NCI-H82 treated with DMSO at 0.1 percent for 48 hours (cell line): ENCODE measurements around the gene KLHL13.
A peak's percentile ranks its signal among the peaks of the same experiment; 100 is the strongest.
"Not testable (repeated sequence)": the region's sequence is repeated elsewhere in the genome, so short reads cannot be mapped to it uniquely, and the experiment has no call there.

Experiments used
- DNase-seq: peaks from one replicate; lab custom pipeline; 2025; ENCODE audit not compliant: unreplicated experiment; lab: John Stamatoyannopoulos, UW

The KLHL13 gene

DNA sequence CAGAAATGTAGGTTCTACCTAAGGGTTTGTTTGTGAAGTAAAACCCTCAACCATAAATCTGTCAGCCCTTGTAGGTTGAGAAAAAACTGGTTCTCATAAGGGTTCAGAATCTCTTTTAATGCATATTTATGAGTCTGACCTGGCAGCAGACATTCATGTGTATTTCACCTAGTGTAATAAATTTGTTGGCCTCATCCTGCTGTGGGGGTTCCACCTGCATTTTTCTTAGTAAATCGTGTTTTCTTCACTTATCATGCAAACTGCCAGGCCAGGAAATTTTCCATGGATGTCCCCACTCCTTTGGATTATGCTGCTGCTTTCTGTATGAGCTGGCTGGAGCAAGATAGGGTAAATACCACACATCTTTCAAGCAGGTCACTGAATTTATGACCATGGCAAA lies 42.4 kb downstream of the KLHL13 start:
- DNase-seq: no peak

DNA sequence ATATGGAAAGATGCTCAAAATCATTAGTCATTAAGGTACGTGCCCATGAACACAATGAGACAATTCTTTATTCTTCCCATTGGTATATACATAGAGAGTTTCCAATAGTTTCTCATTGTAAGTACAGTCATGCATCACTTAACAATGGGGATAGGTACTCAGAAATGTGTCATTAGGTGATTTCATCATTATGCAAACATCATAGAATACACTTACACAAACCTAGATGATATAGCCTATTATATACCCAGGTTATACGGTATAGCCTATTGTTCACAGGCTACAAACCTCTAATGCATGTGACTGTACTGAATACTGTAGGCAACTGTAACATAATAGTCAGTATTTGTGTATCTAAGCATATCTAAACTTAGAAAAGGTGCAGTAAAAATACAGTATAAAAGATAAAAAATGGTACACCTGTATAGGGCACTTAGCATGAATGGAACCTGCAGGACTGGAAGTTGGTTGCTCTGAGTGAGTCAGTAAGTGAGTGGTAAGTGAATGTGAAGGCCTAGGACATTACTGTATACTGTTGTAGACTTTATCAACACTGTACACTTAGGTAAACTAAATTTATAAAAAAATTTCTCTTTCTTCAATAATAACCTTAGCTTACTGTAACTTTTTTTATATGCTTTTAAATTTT lies 49.6 kb downstream of the KLHL13 start:
- DNase-seq: no peak

DNA sequence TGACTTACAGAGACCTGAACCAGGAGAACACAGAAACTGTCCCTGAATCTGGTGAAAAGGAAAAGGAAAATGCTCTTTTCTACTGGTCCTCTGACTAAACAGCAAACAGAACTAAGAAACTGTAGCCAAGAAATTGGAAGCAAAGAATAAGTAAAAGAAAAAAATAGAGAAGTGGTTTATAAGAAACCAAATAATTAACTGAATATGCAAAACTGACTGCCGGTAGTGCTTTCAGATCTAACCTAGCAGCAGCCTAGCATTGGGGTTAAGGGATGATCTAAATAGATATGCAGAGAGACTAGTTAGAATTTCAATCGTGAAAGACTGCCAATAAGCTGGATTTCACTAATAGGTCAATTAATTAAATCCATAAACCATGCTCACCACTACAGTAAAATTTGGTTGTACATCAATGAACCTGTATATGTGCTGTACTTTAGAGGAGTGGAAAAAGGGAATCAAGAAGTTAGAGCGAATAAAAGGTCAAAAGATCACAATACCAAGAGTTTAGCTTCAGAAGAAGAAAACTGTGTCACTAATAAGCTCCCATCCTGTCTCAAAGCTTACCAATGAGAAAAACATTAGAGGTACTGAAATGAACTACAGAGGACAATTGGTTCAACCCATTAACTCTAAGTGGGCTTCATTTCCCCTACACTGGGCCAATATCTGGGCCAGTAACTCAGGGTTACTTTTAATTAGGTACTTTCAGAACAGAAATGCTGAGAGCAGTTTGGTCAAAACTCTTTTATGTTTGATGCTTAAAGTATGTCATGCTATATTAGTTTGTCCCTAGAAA lies 53.6 kb downstream of the KLHL13 start:
- no peak for DNase-seq

DNA sequence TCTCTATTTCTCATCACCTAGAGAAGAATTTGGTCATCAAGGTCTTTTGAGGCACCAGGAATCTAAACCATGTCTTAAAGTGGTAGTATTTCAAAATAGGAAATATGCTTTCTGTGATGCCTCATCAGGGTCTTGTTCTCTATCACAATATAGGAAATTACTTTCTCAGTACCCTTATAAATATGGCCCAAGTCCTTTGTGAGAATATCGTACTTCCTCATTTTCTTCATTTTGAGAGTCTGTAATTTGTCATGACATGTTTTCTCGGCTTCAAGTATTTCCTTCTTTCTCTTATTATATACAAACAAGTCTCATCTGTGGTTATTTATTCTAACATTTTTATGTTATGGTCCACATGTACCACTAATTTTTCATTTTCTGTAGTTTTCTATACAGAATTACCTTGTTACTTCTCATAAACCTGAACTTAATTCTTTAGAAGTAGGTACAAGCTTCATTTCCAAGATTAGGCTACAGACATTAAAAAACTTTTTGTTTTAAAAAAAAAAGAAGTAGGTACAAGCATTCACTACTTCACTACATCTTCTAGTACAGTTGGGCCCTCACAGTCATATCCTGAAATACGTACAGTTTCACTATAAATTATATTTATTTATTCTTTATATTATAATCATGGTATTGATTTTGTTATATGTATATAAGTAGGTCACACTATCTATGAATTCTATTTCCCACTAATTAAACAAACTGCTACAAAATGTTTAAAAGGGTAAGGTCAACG lies 54.4 kb downstream of the KLHL13 start:
- no peak for DNase-seq

DNA sequence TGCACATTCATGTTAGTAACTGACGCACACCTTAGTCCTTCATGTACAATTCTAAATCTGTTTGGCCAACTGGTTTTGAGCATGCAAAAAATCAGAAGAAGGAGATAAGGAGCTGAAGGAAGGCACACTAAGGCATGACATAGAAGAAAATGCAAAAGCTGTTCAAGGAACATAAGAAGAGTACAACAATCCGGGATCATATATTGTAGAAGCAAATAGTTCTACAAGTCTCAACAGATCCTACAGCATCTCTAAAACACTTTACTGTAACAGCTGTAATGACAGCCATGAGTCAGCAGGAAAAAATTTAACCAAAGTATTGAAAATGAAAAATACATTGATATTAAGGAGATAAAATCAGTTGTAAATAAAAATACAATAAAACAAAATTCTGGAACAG lies 57.7 kb downstream of the KLHL13 start:
- no peak for DNase-seq

DNA sequence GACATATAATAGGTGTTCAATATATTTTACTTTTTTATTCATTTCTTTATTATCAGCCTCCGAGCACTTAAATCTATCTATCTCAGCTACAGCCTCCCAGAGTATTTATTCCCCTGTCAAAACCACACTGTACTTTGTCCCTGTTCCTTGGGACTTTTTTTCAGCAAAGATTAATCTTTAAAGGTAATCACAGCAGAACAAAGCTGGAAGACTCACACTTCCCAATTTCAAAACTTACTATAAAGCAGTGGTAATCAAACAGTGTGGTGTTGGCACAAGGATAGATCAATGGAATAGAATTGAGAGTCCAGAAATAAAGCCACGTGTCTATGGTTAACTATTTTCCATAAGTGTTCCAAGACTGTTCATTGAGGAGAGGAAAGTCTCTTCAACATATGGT lies 59.7 kb downstream of the KLHL13 start:
- no peak for DNase-seq

DNA sequence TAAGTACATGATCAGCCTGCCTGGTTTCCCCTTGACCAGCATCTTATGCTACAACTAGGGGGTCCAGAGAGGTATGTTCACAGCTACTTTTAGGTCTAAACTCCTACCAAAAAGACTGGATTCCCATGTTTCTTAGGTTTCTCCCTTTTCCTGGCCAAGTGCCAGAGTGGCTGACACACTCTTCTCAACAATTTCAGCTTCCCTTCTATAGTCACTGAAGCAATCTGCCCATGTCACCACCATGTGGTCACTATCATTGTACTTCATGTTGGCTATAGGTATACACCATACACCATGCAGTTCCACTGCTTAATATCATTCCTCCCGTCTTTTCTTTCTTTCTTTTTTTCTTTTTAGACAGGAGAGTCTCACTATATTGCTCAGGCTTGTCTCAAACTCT lies 66.9 kb downstream of the KLHL13 start:
- no peak for DNase-seq

DNA sequence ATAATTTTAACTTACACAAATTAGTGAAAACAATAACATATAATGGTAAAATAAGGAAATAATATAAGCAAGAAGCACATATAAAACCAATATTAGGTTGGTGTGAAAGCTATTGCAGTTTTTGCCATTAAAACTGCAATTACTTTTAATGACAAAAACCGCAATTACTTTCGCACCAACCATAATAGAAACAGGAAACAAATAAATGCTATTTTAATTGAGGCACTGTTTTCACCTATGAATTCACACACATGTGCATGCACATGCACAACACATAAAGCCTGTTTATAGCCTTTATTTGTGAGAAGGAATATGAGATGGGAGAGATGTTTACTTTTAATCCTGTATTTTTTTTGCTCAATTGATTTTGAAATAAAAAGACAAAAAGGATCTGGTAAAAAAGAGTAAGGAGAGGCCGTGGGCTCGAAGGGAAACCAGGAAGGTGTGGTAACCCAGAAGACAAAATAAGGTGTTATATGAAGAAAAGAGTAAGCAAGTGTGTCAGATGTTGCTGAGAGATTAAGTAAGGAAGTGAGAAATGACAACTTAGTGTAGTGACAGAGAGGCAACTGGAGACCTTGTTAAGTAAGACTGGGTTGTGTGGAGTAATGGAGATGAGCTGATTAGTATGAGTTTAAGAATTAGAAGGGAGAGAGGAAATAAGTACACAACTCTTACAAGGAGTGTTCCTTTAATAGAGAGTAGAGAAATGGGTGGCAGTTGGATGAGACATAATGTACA lies 69.0 kb downstream of the KLHL13 start:
- DNase-seq: peak; percentile 3

DNA sequence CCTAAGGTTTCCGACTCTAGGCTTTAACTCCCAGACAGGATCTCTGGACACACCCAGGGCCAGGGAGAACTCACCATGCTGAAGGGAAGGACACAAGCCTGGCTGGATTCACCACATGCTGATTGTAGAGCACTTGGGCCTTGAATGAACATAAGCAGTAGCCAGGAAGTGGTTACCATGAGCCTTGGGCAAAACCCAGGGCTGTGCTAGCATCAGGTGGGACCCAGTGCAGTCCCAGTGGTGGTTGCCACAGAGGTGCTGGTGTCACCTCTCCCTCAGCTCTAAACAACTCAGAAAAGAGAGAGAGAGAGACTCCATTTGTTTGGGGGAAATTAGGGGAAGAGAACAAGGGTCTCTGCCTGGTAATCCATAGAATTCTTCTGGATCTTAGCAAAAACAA lies 77.0 kb downstream of the KLHL13 start:
- no peak for DNase-seq

DNA sequence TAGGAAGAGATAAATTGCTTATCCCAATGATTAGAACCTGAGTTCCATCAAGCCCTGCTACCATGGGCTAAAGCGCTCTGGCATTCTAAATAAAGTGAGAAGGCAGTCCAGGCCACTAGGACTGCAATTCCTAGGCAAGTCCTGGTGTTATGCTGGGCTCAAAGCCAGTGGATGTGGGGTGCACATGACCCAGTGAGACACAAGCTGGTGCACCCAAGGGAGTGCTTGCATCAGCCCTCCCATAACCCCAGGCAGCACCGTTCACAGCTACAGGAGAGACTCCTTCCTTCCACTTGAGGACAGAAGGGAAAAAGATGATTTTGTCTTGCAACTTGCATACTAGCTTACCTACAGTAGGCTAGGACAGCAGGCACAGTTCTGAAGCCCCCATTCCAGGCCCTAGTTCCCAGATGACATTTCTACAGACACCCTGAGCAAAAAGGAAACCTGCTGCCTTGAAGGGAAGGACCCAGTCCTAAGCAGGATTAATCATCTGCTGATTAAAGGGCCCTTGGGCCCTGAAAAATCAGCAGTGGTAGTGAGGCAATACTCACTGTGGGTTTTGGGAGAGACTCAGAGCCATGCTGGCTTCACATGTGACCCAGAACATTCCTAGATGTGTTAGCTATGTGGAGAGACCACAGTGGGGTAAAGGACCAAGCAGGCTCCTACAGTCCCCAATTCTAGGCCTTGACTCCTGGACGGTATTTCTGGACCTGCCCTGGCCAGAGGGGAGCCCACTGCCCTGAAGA lies 77.8 kb downstream of the KLHL13 start:
- no peak for DNase-seq

DNA sequence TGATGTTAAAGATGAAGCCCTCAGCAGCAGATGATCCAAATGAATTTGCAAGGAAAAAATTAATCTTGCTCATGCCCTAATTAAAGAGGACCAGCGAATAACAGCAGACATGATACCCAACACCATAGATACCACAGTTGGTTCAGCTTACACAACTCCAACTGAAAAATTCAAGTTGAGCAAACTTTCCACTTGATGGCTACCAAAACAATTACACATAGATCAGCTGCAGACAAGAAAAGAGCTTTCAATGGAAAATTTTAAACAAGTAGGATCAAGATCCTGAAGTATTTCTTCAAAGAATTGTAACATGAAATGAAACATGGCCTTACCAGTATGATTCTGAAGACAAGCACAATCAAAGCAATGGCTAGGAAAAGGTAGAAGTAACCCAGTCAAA lies 90.0 kb downstream of the KLHL13 start:
- no peak for DNase-seq

DNA sequence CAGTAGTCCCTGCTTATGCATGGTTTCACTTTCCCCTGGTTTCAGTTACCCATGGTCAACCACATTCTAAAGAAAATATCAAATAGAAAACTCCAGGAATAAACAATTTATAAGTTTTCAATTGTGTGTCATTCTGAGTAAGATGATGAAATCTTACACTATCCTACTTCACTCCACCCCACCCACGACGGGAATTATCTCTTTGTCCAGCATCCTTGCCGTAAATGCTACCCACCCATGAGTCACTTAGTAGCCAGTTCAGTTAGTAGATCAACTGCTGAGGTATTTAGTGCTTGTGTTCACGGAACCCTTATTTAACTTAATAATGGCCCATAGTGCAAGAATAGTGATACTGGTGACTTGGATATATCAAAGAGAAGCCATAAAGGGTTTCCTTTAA lies 91.4 kb downstream of the KLHL13 start:
- DNase-seq: no peak

DNA sequence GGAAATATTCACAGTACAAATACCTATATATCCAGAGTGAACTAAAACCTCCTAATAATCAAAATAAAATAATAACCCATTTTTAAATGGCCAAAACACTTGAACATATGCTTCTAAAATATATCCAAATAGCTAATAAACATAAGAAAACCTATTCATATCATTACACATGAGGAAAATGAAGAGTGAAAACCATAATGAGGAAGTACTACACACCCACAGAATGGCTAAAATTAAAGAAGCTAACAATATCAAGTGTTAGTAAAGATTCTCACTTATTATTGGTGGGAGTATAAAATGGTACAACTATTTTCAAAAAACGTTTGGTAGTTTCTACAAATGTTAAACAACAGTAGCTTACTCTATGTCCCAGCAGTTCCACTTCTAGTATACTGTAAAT lies 92.1 kb downstream of the KLHL13 start:
- no peak for DNase-seq

DNA sequence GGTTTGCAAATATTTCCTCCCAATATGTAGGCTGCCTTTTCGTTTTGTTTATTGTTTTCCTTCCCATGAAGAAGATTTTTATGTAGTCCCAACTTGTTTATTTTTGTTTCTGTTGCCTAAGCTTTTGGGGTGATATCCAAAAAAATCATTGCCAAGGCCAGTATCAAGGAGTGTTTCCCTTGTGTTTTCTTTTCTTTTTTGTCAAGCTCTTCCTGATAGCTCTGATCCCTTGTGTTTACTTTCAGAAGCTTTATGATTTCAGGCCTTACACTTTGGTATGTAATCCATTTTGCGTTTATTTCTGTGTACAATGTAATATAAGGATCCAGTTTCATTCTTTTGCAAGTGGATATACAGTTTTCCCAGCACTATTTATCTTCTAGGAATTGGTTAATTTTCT lies 93.9 kb downstream of the KLHL13 start:
- DNase-seq: no peak

DNA sequence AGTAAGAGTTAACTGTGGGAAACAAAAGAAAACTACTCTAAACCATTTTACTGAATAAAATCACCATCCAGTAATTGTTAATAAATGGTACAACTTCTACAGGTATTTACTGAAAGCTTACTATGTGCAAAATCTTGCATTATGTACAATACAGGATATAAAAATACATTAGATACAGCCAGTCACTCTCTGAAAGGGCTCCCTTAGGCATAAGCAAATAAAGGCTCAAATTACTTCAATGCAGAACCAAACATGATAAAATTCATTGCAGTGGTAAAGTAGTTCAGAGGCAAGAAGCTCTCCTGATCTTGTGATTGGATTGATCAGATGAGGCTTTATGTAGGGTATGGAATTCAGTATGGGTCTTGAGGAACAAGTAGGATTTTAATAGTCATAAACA lies 100.2 kb downstream of the KLHL13 start:
- no peak for DNase-seq

DNA sequence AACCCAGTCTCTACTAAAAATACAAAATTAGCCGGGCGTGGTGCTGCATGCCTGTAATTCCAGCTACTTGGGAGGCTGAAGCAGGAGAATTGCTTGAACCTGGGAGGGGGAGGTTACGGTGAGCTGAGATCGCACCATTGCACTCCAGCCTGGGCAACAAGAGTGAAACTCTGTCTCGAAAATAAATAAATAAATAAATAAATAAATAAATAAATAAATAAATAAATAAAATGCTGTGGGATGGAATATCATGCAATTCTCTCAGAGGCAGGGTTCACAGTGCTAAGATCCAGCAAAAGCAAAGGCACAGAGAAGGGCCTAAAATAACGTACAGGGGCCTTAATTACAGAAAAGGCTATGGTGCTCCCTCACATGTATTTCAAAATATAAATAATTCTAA lies 114.2 kb downstream of the KLHL13 start:
- DNase-seq: not testable (repeated sequence)

DNA sequence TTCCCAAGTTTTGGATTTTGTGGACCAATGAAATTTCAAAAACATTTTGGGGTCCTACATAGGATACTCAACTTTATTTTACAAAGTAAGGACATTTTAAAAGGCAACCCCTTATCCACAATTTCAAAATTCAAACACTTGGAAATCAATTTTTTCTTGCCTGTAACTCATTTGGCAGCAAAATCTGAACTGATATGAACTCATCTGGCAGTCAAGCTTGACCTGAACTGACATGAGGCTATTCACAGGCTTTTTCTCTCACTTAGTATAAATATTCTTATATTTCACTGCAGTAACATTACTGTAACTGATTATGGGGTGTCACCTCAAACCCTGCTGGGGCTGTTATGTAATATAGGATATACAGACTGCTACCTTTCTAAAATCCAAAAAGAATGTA lies 116.1 kb downstream of the KLHL13 start:
- no peak for DNase-seq

DNA sequence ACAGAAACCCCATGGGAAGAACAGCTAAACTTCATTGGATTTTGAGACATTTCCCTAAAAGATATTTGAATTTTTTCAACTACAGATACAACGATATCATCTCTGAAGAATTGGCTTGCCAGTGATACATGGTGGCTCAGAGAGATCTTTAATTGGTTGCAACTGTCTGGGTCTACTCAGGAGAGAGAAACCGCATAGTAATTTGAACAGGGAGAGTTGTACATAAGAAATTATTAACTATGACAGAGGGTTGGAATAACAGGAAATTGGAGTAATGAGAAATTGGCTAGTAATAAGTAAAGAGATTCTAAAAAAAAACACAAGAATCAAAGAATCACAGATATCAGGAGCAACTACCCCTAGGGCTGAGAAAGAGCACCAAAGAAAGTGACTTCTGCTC lies 118.4 kb downstream of the KLHL13 start:
- no peak for DNase-seq

DNA sequence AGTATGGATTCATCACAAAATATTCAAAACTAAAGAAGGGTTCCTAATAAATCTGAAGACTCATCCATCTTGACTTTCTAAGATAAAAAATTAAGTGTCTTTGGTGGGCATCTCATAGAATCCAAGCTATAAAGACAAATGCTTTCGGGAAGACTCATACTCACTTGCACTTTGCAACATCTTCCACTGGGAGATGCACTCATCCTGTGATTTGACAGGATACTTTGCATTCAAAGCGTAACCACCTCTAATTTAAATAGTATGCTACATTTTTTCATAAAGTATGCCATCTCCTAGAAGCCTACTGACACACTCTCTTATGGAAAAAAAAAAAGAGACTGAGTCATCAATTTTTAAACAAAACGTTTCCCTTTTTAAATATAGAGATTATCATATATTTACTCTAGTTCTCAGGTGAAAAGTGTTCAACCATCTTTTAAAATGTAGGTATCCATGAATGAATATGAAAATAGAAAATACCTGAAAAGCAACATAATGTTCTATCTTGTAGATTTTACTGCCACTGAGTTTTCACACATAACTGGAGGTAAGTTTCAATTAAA lies 119.6 kb downstream of the KLHL13 start:
- no peak for DNase-seq

DNA sequence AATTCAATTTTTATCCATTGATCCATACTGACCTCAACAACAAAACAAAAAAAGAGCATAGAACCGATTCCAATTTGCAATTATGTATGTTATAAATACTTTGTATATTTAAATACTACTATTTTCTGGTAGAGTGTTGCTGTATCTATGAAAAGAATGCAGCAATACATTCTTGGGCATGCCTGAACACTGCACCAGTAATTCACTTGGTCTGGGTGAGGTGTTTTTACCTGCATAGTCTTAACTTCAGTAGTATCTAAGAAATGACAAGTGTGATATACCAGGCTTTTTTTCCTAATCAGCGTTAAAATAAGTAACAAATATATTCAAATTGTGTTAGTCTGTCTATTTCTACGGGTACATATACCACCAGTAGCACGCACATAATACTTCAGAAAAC lies 120.2 kb downstream of the KLHL13 start:
- no peak for DNase-seq
